Upper lobe of left lung (tissue), 4 donors: ENCODE data around the gene RNLS.

Source experiments
- EP300 ChIP-seq, 4 donors: sonication (generic); formaldehyde crosslinking; IDR thresholded peaks; one replicate each; pipeline ENCODE4 v1.5.1; 2017; ENCODE audit warnings: antibody characterized with exemption in 4 of 4, control low read depth in 2 of 4
- POLR2A ChIP-seq, 4 donors: fragments of 450-650 bp; IDR thresholded peaks; one replicate each; pipeline ENCODE4 v1.5.1; 2016 to 2017; ENCODE audit warnings: antibody characterized with exemption in 4 of 4, mild to moderate bottlenecking in 2 of 4
- POLR2AphosphoS5 ChIP-seq, 2 donors: sonication (generic); formaldehyde crosslinking; IDR thresholded peaks; one replicate each; pipeline ENCODE4 v1.5.1; 2017; ENCODE audit warnings: antibody characterized with exemption in 2 of 2
- TF ChIP-seq, protein P1 (sequence below), 6 experiments: fragments of 450-650 bp in 4 of 6; fragments of 200-600 bp in 2 of 6; sonication (generic) in 2 of 6; IDR thresholded peaks; one replicate each; pipeline ENCODE4 v1.5.1; 2016 to 2019; ENCODE audit warnings: antibody characterized with exemption in 6 of 6

DNA sequence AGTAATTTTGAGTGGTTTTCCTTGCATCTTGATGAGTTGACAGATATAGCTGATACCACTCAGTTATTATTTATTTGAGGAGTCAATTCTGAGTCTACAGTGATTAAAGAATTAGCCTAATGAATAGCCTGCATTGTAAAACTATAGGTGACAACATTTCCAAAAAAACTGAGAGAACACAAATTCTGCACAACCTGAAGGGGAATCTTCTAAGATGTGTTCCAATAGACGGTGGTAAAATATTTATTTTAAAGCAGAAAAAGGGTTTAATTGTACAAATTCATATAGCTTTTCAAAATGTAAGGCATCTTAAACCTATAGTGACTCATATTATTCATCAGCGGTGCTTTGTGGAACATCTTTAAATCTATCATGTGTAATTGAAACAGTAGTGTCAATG is 200.4 kb downstream of the RNLS start:
- TF ChIP-seq, protein P1, sequence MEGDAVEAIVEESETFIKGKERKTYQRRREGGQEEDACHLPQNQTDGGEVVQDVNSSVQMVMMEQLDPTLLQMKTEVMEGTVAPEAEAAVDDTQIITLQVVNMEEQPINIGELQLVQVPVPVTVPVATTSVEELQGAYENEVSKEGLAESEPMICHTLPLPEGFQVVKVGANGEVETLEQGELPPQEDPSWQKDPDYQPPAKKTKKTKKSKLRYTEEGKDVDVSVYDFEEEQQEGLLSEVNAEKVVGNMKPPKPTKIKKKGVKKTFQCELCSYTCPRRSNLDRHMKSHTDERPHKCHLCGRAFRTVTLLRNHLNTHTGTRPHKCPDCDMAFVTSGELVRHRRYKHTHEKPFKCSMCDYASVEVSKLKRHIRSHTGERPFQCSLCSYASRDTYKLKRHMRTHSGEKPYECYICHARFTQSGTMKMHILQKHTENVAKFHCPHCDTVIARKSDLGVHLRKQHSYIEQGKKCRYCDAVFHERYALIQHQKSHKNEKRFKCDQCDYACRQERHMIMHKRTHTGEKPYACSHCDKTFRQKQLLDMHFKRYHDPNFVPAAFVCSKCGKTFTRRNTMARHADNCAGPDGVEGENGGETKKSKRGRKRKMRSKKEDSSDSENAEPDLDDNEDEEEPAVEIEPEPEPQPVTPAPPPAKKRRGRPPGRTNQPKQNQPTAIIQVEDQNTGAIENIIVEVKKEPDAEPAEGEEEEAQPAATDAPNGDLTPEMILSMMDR (IDR thresholded peaks at IDR 0.05) = no peak
- TF ChIP-seq POLR2AphosphoS5 (IDR thresholded peaks at IDR 0.05) (no peak), POLR2A (IDR thresholded peaks at IDR 0.05) (no peak), EP300 (IDR thresholded peaks at IDR 0.05) (no peak)
